GM23338 (cell line): Measurements from ENCODE around the gene UBL5. TPM values are rescaled to one million over a fixed set of nuclear protein-coding genes. Genes with fewer than 3 reads are reported as not detected.

Source experiments
- ATAC-seq: fragments of 200-7000 bp; cut with Tn5 transposase; 3 replicates; pipeline ENCODE4 v1.9.1; 2020
- DNase-seq: peaks from one replicate; pipeline ENCODE4 v3.0.0-alpha.2; 2015; ENCODE audit warnings: low spot score
- H2AFZ ChIP-seq: fragments of 200-600 bp; sonication (generic); 2 replicates; pipeline ENCODE4 v1.8.0; 2016; ENCODE audit warnings: antibody characterized with exemption, mild to moderate bottlenecking, moderate library complexity
- H3F3A ChIP-seq: fragments of 200-600 bp; sonication (generic); replicated peaks from 2 replicates; pipeline ENCODE4 v1.8.0; 2017; ENCODE audit warnings: antibody characterized with exemption, mixed run types, low read depth
- H3K27ac ChIP-seq: fragments of 200-600 bp; sonication (generic); 2 replicates; pipeline ENCODE4 v1.6.1; 2016; ENCODE audit warnings: low read depth
- H3K27me3 ChIP-seq: fragments of 200-600 bp; sonication (generic); 2 replicates; pipeline ENCODE4 v1.8.0; 2016; ENCODE audit warnings: mild to moderate bottlenecking, mixed run types, moderate library complexity; ENCODE audit not compliant: insufficient read depth
- H3K36me3 ChIP-seq: fragments of 200-600 bp; sonication (generic); 2 replicates; pipeline ENCODE4 v1.8.0; 2016; ENCODE audit warnings: mild to moderate bottlenecking; ENCODE audit not compliant: insufficient read depth
- H3K4me1 ChIP-seq: fragments of 200-600 bp; sonication (generic); 2 replicates; pipeline ENCODE4 v1.8.0; 2016; ENCODE audit warnings: mild to moderate bottlenecking, moderate library complexity; ENCODE audit not compliant: insufficient read depth
- H3K4me2 ChIP-seq: fragments of 200-600 bp; sonication (generic); 2 replicates; pipeline ENCODE4 v1.7.1; 2017; ENCODE audit warnings: mixed run types
- H3K4me3 ChIP-seq: fragments of 200-600 bp; sonication (generic); 2 replicates; pipeline ENCODE4 v1.6.1; 2016; ENCODE audit warnings: mixed run types
- H3K79me2 ChIP-seq: fragments of 200-600 bp; sonication (generic); replicated peaks from 2 replicates; pipeline ENCODE4 v1.8.0; 2017; ENCODE audit warnings: mild to moderate bottlenecking; ENCODE audit not compliant: insufficient read depth
- H3K9me2 ChIP-seq: fragments of 200-600 bp; sonication (generic); 2 replicates; pipeline ENCODE4 v1.8.0; 2017; ENCODE audit not compliant: insufficient read depth
- H4K20me1 ChIP-seq: fragments of 200-600 bp; sonication (generic); replicated peaks from 2 replicates; pipeline ENCODE4 v1.8.0; 2017; ENCODE audit warnings: mild to moderate bottlenecking; ENCODE audit not compliant: insufficient read depth
- H3K27ac Mint-ChIP-seq: 2 replicates; pipeline ENCODE4 v1.8.0; 2020; ENCODE audit warnings: inconsistent platforms, mild to moderate bottlenecking, moderate library complexity, mixed read lengths
- H3K27me3 Mint-ChIP-seq: 3 replicates; pipeline ENCODE4 v1.8.0; 2022; ENCODE audit warnings: low read depth, mild to moderate bottlenecking, moderate library complexity, mixed read lengths, inconsistent platforms; ENCODE audit not compliant: insufficient read depth, poor library complexity
- H3K36me3 Mint-ChIP-seq: 3 replicates; pipeline ENCODE4 v1.8.0; 2021; ENCODE audit warnings: low read depth, mild to moderate bottlenecking, inconsistent platforms, moderate library complexity, mixed read lengths
- H3K4me1 Mint-ChIP-seq: 3 replicates; pipeline ENCODE4 v1.8.0; 2020; ENCODE audit warnings: mild to moderate bottlenecking, inconsistent platforms, mixed read lengths
- H3K4me3 Mint-ChIP-seq: 3 replicates; pipeline ENCODE4 v1.8.0; 2021; ENCODE audit warnings: moderate library complexity, mild to moderate bottlenecking, inconsistent platforms, mixed read lengths
- H3K9me3 Mint-ChIP-seq: 3 replicates; pipeline ENCODE4 v1.8.0; 2020; ENCODE audit warnings: moderate library complexity, mild to moderate bottlenecking, inconsistent platforms, mixed read lengths
- CREB1 ChIP-seq: fragments of 250-450 bp; sonication (Bioruptor Pico); IDR thresholded peaks from 2 replicates; pipeline ENCODE4 v1.5.0; 2020; ENCODE audit warnings: low read depth, mild to moderate bottlenecking, moderate library complexity
- ETS1 ChIP-seq: IDR thresholded peaks from 2 replicates; pipeline ENCODE4 v1.6.1; 2016; ENCODE audit warnings: antibody characterized with exemption
- EZH2phosphoT487 ChIP-seq: fragments of 200-600 bp; sonication (generic); IDR thresholded peaks from one replicate; pipeline ENCODE4 v1.8.1; 2018; ENCODE audit warnings: antibody characterized with exemption; ENCODE audit not compliant: unreplicated experiment
- REST ChIP-seq: IDR thresholded peaks from one replicate; pipeline ENCODE4 v1.6.1; 2018; ENCODE audit warnings: antibody characterized with exemption; ENCODE audit not compliant: unreplicated experiment
- STAT1 ChIP-seq: IDR thresholded peaks from one replicate; pipeline ENCODE4 v1.6.1; 2016; ENCODE audit warnings: antibody characterized with exemption; ENCODE audit not compliant: unreplicated experiment
- polyA plus RNA-seq: library from polyadenylated mRNA; unstranded; fragments of >200 nt; fragmentation: Nextera tagmentation; extraction: Ambion mirVana; gene quantifications from 2 replicates; pipeline ENCODE4 v1.2.1, GENCODE V29; 2016
- small RNA-seq: library from RNA; depleted of rRNA; stranded (forward); fragments of <200 nt; gene quantifications from one replicate; pipeline ENCODE3, GENCODE V24; 2014; ENCODE audit warnings: low replicate concordance
- total RNA-seq: library from RNA; depleted of rRNA; stranded (reverse); fragments of >200 nt; shearing (Covaris generic); gene quantifications from 2 replicates; pipeline ENCODE4 v1.2.3, GENCODE V29; 2014; rRNA removed

UBL5 gene
- total and polyA plus RNA-seq, 2 experiments from 2014 or later: 304 to 1,371 TPM

GRCh38 chr19:9878511-9879196 lies 50.9 kb downstream of the UBL5 start:
- H3F3A ChIP-seq: 0 out of 2 replicates have a peak, but pooled peaks cover 2% of the 10 kb centered on the region
- no peaks in the 10 kb centered on the region; the same call in none of the 2 replicates for H3K79me2 ChIP-seq
- TF ChIP-seq ETS1 (no peak), EZH2phosphoT487 (no peak), CREB1 (no peak), STAT1 (no peak), REST (no peak)
- 0 out of 2 replicates have a peak, but pooled peaks cover 3% of the 10 kb centered on the region for H3K4me1 ChIP-seq
- H3K9me2 ChIP-seq: no peaks in the 10 kb centered on the region
- H2AFZ ChIP-seq: no peak overlapping the region
- Mint-ChIP-seq H3K4me1 (peaks cover 10% of the 10 kb centered on the region; the same call in 2 of the 3 replicates), H3K36me3 (peaks cover 7% of the 10 kb centered on the region; the same call in 2 of the 3 replicates), H3K27ac (no peak overlapping the region), H3K9me3 (no peaks in the 10 kb centered on the region; the same call in 2 of the 3 replicates), H3K4me3 (no peak overlapping the region), H3K27me3 (no peaks in the 10 kb centered on the region)
- DNase-seq (no peak), ATAC-seq (no peak)
- no peak overlapping the region for H3K4me2 ChIP-seq
- H3K4me3 ChIP-seq: no peak overlapping the region
- H4K20me1 ChIP-seq: peaks cover 18% of the 10 kb centered on the region
- no peak overlapping the region for H3K27ac ChIP-seq
- H3K27me3 ChIP-seq: no peaks in the 10 kb centered on the region
- H3K36me3 ChIP-seq: no peaks in the 10 kb centered on the region

Small RNA genes within 50 kb of the gene (small RNA-seq; reads per million reads assigned to genes)
- gene RF00156: not detected

Other genes with a start within 250 kb of the UBL5 start
- gene ZNF121, start 243.4 kb upstream of the UBL5 start, total RNA-seq: 252 and 263 TPM in 2 replicates
- 42.3 and 50.8 TPM in 2 replicates for gene ZNF121, start 243.4 kb upstream of the UBL5 start, polyA plus RNA-seq
- 69.9 and 71.1 TPM in 2 replicates for gene ZNF561, start 206.7 kb upstream of the UBL5 start, total RNA-seq
- 20.5 and 22.7 TPM in 2 replicates for gene ZNF561, start 206.7 kb upstream of the UBL5 start, polyA plus RNA-seq
- gene ZNF562, start 152.8 kb upstream of the UBL5 start, total RNA-seq: 48.3 and 68.8 TPM in 2 replicates
- gene ZNF562, start 152.8 kb upstream of the UBL5 start, polyA plus RNA-seq: 11.2 and 15.6 TPM in 2 replicates
- 4.2 and 14.8 TPM in 2 replicates for gene ZNF846, start 59.2 kb upstream of the UBL5 start, total RNA-seq
- gene ZNF846, start 59.2 kb upstream of the UBL5 start, polyA plus RNA-seq: 6.0 and 7.6 TPM in 2 replicates
- 25.4 and 32.8 TPM in 2 replicates for gene FBXL12, start 8.8 kb upstream of the UBL5 start, total RNA-seq
- 23.5 and 24.1 TPM in 2 replicates for gene FBXL12, start 8.8 kb upstream of the UBL5 start, polyA plus RNA-seq
- 102 and 127 TPM in 2 replicates for gene PIN1, start 7.4 kb downstream of the UBL5 start, total RNA-seq
- gene PIN1, start 7.4 kb downstream of the UBL5 start, polyA plus RNA-seq: 112 and 127 TPM in 2 replicates
- 117 and 125 TPM in 2 replicates for gene OLFM2, start 108.6 kb downstream of the UBL5 start, total RNA-seq
- gene OLFM2, start 108.6 kb downstream of the UBL5 start, polyA plus RNA-seq: 58.1 and 62.1 TPM in 2 replicates
- gene COL5A3, start 182.6 kb downstream of the UBL5 start, total RNA-seq: 1.0 and 1.3 TPM in 2 replicates
- 0.89 and 1.2 TPM in 2 replicates for gene COL5A3, start 182.6 kb downstream of the UBL5 start, polyA plus RNA-seq
- not detected in 2 replicates for gene RDH8, start 185.6 kb downstream of the UBL5 start, total RNA-seq
- gene RDH8, start 185.6 kb downstream of the UBL5 start, polyA plus RNA-seq: not detected in 2 replicates